GM18505 (cell line): ENCODE results near the gene FAM135A.
"Not testable (repeated sequence)": the region's sequence is repeated elsewhere in the genome, so short reads cannot be mapped to it uniquely, and the experiment has no call there.

Experiments used
- ATAC-seq: cut with Tn5 transposase; IDR thresholded peaks from one replicate; pipeline ENCODE4 v1.9.1; 2021; ENCODE audit not compliant: unreplicated experiment
- POLR2A ChIP-seq: IDR thresholded peaks from 4 replicates; pipeline ENCODE4 v1.6.1; 2011; ENCODE audit warnings: borderline replicate concordance; ENCODE audit not compliant: insufficient read depth, insufficient read length; ENCODE audit errors: extremely low read depth

The FAM135A gene

GRCh38 chr6:70411542-70412251 lies 1.6 kb upstream of the FAM135A start:
- no peak for TF ChIP-seq POLR2A

DNA sequence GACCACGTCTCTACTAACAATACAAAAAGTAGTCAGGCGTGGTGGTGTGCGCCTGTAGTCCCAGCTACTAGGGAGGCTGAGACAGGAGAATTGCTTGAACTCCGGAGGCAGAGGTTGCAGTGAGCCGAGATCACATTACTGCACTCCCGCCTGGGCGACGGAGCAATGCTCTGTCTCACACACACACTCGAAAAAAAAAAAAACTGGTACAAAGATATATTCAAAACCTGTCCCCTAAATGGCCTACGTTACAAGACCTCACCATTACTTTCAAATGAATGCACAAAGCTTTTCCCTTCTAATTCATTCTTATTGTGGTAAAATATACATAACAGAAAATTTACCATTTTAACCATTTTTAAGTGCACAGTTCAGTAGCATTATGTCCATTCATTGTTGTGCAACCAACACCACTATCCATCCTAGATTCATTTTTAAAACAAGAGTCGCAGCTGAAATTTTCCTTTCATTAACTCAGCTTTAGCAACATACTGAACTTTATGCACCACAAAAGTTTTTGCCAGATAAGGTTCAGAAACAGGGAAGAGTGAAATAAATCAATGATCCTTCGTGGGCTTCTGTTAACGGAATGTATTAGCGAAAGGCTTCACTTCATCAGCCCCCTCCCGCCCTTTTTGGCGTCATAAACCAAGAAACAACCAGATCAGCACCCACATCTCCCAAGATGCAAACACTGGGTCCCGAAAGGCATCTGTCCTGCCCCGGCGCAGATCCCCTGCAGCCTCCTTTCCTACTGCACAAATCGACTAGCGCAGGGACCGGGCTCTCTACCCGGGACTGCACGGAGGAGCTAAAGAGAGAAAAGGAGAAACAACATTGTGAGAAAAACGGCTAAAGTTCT lies 825 bp upstream of the FAM135A start:
- ATAC-seq: peak; percentile 15
- no peak for TF ChIP-seq POLR2A

More at GRCh38 chr6:70411542-70412251, 1.6 kb upstream of the FAM135A start:
- ATAC-seq: no peak

GRCh38 chr6:70413992-70414494 lies 735 bp downstream of the FAM135A start:
- no peak for TF ChIP-seq POLR2A

DNA sequence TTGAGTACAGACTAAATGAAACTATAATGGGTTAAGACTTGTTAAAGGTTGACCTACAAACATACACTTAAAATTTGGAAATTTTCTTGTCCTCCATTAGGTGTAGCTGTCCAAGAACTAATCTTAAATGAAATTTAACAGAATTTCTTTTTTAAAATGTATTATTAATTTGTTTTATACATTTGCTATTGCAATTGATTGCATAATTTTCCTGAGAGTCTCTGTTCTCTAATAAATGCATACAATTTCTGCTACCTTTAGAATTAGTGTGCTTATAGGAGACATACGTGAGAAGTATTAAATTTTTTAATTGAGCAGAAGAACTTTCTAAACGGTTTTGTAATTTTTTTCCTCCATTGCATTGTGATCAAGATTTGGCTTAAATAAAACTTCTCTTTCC lies 1.5 kb downstream of the FAM135A start:
- TF ChIP-seq POLR2A: no peak
- no peak for ATAC-seq

More at GRCh38 chr6:70413992-70414494, 735 bp downstream of the FAM135A start:
- ATAC-seq: no peak

DNA sequence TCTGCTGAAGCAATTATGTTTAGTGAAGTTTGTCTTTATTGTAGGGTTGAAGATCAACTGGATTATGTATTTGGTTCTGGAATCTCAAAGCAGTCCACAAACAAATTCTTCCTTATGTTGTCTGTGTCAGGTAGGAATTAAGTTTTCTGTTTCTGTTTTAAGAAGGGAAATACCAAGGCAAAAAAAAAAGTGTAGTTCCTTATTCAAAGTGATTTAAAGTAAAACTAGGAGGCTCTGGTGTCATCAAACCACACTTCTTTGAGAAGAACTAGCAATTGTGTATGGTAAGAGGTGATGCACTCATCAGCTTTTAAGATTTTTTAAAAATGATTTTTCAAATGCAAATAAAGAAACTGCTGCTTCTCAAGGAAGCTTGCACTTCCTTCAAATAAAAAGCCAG lies 1.9 kb downstream of the FAM135A start:
- no peak for ATAC-seq
- no peak for TF ChIP-seq POLR2A

- TF ChIP-seq POLR2A: no peak
- ATAC-seq: no peak
Measured at GRCh38 chr6:70415660-70416059, 2.4 kb downstream of the FAM135A start.

DNA sequence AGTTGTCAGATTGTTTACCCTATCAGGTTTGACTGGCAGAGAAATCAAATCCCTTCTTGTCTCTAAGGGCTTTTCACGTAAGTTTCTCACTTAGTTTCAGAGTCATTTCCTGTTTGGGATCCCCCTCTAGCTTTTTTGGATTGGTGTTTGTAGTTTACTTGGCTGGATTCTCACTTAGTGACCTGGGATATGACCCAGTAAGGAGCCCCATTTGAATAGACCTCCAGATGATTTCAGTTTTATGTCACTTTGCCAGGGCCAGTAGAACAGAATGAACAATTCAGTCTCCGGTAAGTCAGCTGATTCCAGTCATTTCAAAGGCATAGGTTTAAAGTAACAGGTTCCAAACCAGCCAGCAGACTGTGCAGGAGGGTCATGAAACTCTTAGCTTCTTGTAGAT lies 8.2 kb downstream of the FAM135A start:
- no peak for ATAC-seq
- no peak for TF ChIP-seq POLR2A

DNA sequence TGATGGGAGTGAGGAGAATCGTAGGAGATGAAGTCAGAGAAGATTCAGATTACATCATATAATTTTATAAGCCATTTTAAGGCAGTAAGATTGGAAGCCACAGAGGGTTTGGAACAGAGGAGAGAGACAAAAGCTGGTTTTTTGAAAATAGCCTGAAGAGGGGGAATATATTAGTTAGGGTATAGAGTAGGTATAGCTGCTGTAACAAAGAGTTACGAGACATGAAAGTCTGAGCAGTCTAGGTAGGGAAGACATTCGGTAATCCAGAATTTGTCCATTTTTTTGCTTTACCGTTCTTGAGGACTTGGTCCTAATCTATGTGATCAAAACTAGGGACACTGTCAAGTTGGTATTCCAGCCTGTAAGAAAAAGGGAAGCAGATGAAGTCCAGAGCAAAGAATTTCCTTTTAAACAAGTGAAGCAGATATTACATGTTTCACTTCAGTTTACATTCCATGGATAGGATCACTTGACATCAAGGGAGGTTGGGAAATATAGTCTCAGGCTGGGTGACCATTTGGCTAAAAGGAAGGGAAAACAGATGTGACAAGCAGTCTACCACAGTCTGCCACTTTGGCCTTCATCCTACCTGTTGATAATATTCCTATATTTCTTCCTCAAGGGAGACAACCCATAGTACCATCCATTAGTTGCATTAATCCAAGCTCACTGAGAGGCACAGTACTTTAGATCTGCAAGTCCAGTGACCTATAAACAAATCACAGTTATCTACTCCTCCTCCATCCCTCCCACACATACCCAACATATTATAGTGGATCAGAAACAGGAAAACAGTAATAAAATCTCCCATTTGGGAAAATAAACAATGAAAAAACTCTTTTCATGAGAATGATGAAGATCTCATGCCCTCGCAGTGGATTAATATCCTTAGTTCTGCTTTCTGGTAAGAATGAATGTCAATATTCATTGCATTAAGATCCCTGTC lies 10.2 kb downstream of the FAM135A start:
- no peak for TF ChIP-seq POLR2A
- ATAC-seq: no peak

DNA sequence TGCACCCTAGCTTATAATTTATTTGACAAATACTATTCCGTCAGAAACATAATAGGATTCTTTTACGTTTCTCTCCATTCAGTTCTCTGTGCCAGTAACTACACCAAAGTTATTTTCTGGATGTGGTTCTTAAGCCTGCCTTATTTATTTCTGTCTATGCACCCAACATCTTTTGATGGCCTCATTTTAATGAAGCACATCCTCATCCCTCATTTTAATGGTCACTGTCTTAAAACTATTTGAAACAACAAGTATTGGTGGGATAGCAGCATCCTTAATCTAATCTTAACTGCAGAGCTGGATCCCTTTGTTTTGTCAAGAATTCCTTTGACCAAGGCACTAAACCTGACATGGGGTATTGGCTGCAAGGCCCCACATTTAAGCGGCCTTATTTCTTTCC lies 11.0 kb downstream of the FAM135A start:
- TF ChIP-seq POLR2A: no peak
- ATAC-seq: no peak

GRCh38 chr6:70436320-70436719 lies 23.0 kb downstream of the FAM135A start:
- TF ChIP-seq POLR2A: no peak
- ATAC-seq: no peak

GRCh38 chr6:70445001-70445400 lies 31.7 kb downstream of the FAM135A start:
- TF ChIP-seq POLR2A: no peak
- no peak for ATAC-seq

DNA sequence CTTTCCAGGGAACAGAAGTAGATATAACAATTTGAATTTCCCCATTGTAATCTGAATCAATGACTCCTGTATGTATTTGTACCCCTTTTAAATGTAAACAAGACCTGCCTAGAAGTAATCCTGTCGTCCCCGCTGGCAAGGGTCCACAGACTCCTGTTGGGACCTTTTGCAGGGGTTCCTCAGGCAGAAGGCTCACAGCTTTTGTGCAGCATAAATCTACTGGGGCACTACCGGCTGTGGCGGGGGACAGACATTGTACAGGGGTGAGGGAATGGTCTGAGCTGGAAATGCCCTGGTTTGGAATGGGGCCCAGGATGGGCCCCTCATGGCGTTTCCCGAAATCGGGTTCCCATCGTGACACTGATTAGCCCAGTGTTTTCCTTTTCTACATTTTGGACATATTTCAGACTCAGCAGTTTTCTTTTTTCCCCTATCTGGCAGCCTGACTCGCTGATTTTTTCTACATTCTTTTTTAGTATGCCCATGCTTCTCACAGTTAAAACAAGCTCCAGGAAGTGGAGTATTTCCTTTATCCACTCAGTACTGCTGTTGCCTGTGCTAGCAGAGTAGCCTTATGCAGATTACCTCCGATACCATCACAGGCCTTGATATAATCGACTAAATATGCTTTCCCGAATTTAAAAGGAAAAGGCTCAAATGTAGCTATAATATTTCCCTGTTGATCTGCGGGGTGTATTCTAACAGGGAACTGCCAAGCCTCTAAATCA lies 34.2 kb downstream of the FAM135A start:
- not testable (repeated sequence) for ATAC-seq

DNA sequence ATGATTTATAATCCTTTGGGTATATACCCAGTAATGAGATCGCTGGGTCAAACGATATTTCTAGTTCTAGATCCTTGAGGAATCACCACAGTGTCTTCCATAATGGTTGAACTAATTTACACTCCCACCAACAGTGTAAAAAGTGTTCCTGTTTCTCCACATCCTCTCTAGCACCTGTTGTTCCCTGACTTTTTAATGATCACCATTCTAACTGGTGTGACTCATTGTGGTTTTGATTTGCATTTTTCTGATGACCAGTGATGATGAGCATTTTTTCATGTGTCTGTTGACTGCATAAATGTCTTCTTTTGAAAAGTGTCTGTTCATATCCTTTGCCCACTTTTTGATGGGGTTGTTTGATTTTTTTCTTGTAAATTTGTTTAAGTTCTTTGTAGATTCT lies 40.6 kb downstream of the FAM135A start:
- ATAC-seq: not testable (repeated sequence)
